OCI-LY1 (cell line): ENCODE results near the gene CCDC87.

Source experiments
- CTCF ChIP-seq: fragments of 200-600 bp; sonication (generic), shearing (Covaris generic); IDR thresholded peaks from 2 replicates; pipeline ENCODE4 v1.5.1; 2017; ENCODE audit warnings: mild to moderate bottlenecking, antibody characterized with exemption, low read length, moderate library complexity, mixed read lengths
- EZH2 ChIP-seq: fragments of 200-600 bp; sonication (generic), shearing (Covaris generic); IDR thresholded peaks from 2 replicates; pipeline ENCODE4 v1.8.0; 2017; ENCODE audit warnings: borderline replicate concordance, mixed run types, mild to moderate bottlenecking, antibody characterized with exemption, low read length, moderate library complexity, mixed read lengths

GRCh38 chr11:66562907-66563583, 29.8 kb downstream of the CCDC87 start:
- no peak for TF ChIP-seq CTCF
- no peak for TF ChIP-seq EZH2
